ENCODE results near the gene CKAP2L.
"Not testable (repeated sequence)": the region's sequence is repeated elsewhere in the genome, so short reads cannot be mapped to it uniquely, and the experiment has no call there.

The CKAP2L gene

DNA sequence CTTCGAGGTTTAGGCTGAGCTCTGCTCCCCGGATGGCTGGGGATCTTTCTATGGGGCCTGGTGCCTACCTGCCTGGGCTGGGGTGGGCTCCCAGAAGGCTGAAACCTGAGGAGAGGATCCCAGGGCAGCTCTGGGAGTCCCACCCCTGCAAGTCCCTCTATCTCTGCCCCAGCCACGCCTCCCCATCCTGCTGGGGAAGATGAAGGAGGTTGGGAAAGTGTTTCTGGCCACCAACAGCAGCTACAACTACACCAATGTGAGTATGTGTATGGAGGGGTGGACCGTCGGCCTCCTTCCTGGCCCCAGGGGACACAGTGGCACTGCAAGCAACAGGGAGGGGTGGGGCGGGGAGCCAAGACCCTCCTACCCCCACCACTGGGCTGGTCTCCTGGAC is 40.9 kb downstream of the CKAP2L start:
- FAIRE-seq (no peak), DNase-seq (ENCODE audit: insufficient read length) (no peak)
- TF ChIP-seq TAF1 (IDR thresholded peaks at IDR 0.05; ENCODE audit: borderline replicate concordance, low read depth, low read length): no peak
- no peak for TF ChIP-seq POLR2A (IDR thresholded peaks at IDR 0.05; ENCODE audit: low read depth, low read length)
- no peak for TF ChIP-seq POLR2AphosphoS5 (IDR thresholded peaks at IDR 0.05; ENCODE audit: low read depth, low read length)

DNA sequence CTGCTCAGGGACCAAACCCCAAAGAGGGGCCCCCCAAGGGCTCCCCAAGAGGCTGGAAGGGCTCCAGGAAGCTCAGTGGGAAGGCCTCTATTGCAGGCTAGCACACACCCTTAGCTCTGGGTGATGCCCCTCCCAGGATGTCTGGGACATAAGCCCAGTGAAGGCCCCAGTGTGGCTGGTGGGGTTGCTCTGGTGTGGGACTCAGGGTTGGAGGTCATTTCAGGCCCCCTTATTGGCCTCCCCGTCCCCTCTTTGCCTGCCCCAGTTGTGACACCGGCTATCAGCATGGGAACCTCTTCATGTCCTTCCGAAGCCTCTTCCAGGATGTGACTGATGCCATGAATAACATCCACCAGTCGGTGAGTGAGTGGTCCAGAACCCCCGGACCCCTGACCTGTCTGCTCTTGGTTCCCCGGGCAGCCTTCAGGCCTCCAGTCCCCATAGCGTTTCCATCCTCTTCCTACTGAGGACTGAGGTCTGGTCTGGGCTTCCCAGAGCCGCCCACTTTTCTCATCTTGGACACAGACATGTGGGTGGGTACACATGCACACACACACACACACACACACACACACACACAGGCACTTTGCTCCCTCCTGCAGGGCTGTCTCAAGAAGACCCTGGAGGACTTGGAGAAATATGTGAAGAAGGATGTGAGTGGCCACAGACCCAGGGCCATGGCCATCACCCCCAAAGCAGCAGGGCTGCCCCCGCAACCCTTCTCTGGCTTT is 41.4 kb downstream of the CKAP2L start:
- DNase-seq (ENCODE audit: insufficient read length): no peak
- TF ChIP-seq POLR2AphosphoS5 (IDR thresholded peaks at IDR 0.05; ENCODE audit: low read depth, low read length) (no peak), TAF1 (IDR thresholded peaks at IDR 0.05; ENCODE audit: borderline replicate concordance, low read depth, low read length) (no peak), POLR2A (IDR thresholded peaks at IDR 0.05; ENCODE audit: low read depth, low read length) (no peak)
- no peak for FAIRE-seq

DNA sequence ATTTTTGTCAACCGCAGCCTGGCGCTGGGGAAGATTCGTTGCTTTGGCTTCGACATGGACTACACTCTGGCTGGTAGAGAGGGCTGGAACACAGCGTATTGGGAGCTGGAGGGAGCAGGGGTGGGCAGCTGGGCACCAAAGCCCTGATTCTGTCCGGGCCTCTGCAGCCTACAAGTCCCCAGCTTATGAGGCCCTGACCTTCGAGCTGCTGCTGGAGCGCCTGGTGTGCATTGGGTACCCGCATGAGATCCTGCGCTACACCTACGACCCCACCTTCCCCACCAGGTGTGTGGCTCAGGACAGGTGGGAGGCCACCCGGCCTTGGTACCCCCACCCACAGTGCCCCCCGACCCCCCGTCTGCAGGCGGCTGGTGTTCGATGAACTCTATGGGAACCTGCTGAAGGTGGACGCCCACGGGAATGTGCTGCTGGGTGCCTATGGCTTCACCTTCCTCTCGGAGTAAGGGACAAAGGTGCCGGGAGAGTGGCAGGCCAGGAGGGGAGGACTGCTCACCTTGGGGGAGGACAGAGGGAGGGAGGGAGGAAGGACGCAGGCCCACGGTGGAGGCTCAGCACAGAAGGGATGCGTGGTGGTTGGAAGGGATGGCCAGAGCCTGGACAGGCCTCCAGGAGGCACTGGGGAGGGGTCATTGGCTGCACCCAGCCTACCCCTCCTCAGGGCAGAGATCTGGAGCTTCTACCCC is 42.4 kb downstream of the CKAP2L start:
- no peak for FAIRE-seq
- TF ChIP-seq POLR2A (IDR thresholded peaks at IDR 0.05; ENCODE audit: low read depth, low read length) (no peak), POLR2AphosphoS5 (IDR thresholded peaks at IDR 0.05; ENCODE audit: low read depth, low read length) (no peak), TAF1 (IDR thresholded peaks at IDR 0.05; ENCODE audit: borderline replicate concordance, low read depth, low read length) (no peak)
- DNase-seq (ENCODE audit: insufficient read length): no peak

DNA sequence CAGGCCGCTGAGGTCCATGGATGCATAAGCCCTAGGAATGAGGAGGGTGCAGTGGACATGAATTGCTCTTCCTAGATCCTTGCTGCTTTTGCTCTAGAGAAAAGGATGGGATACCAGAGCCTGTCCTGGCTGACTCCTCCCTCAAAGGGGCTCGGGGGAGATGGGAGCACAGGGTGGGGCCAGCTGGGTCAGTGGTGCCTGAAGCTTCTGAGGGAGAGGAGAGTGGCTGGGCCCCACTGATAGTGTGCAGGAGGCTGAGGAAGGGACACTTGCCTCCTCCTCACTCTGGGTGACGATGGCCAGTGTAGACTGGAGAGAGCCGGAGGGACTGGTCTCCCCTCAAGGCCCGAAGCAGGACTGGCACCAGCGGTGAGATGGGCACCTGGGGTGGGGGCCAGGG is 43.6 kb downstream of the CKAP2L start, which contains the start of gene NT5DC4:
Gene NT5DC4 (plus strand): TSS at position 236 of the 400 bp plus-strand sequence. CDS start 60 bp downstream, at position 296.
- no peak for FAIRE-seq
- TF ChIP-seq POLR2A (IDR thresholded peaks at IDR 0.05; ENCODE audit: low read depth, low read length): no peak
- TF ChIP-seq POLR2AphosphoS5 (IDR thresholded peaks at IDR 0.05; ENCODE audit: low read depth, low read length): no peak
- TF ChIP-seq TAF1 (IDR thresholded peaks at IDR 0.05; ENCODE audit: borderline replicate concordance, low read depth, low read length): no peak
- no peak for DNase-seq (ENCODE audit: insufficient read length)

DNA sequence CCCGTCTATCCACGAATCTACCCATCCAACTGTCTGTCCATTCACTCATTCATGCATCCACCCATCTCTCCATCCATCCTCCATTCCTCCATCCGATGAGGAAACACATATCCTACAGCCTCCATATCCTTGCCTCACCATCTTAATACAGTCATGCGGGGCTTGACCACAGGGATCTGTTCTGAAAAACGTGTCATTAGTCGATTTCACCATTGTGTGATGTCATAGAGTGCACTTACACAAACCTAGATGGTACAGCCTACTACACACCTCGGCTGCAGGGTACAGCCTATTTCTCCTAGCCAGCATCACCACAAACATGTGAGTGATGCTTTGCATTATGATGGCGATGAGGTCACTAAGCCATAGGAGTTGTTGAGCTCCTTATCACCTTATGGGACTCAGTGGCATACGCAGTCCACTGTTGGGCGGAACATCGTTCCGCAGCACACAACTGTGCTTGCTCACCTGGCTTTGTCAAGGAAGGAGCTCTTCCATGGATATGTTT is 45.5 kb downstream of the CKAP2L start:
- no peak for FAIRE-seq
- no peak for DNase-seq (ENCODE audit: insufficient read length)
- TF ChIP-seq POLR2A (IDR thresholded peaks at IDR 0.05; ENCODE audit: low read depth, low read length) (no peak), POLR2AphosphoS5 (IDR thresholded peaks at IDR 0.05; ENCODE audit: low read depth, low read length) (no peak), TAF1 (IDR thresholded peaks at IDR 0.05; ENCODE audit: borderline replicate concordance, low read depth, low read length) (no peak)

DNA sequence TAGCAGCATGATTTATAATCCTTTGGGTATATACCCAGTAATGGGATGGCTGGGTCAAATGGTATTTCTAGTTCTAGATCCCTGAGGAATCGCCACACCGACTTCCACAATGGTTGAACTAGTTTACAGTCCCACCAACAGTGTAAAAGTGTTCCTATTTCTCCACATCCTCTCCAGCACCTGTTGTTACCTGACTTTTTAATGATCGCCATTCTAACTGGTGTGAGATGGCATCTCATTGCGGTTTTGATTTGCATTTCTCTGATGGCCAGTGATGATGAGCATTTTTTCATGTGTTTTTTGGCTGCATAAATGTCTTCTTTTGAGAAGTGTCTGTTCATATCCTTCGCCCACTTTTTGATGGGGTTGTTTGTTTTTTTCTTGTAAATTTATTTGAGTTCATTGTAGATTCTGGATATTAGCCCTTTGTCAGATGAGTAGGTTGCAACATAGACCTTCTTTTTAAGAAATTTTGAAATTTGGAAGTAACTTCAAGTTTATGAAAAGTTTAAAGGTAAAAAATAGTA is 47.5 kb downstream of the CKAP2L start:
- not testable (repeated sequence) for FAIRE-seq; DNase-seq (ENCODE audit: insufficient read length)

DNA sequence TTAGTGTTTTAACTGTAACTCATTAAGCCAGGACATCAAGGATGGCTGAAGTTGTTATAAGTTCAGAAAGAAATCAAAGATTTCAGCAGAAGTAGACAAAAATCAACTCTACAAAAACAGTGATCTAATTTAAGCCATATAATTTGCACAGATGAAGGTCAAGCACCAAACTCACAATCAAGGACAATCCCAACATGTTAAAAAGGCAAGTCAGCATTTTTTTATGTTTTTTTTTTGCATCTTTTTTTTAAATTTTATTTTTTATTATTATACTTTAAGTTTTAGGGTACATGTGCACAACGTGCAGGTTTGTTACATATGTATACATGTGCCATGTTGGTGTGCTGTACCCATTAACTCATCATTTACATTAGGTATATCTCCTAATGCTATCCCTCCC is 48.3 kb downstream of the CKAP2L start:
- not testable (repeated sequence) for DNase-seq (ENCODE audit: insufficient read length); FAIRE-seq

DNA sequence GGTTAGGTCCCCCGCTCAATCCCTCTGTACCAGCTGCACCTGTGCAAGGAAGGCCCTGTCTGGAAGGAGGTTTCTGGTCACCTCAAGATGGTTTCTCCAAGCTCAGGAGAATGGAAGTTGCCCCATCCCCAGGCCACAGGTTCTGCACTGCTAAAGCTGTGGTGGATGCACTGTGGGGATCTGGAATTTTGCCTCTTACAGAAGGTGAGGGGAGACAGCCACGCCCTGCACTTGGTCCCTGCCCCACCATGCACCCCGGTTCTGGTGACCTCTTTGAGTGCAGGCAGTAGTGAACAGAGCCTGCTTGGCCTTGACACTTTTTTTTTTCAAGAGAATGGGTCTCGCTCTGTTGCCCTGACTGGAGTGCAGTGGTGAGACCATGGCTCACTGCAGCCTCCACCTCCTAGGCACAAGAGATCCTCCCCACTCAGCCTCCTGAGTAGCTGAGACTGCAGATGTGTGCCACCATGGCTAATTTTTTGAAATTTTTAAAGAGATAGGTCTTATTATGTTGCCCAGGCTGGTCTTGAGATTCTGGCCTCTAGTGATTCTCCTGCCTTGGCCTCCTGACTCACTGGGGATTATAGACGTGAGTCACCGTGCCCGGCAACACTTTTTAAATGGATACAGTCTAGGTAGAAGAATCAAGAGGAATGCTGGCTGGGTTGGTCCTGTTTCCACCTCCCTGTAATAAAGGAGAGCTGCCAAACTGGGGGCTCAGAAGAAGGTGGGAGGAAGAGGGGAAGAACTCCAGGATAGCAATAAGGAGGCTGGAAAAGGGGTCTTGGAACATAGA is 49.4 kb downstream of the CKAP2L start:
- no peak for FAIRE-seq
- no peak for DNase-seq (ENCODE audit: insufficient read length)
- TF ChIP-seq TAF1 (IDR thresholded peaks at IDR 0.05; ENCODE audit: borderline replicate concordance, low read depth, low read length) (no peak), POLR2A (IDR thresholded peaks at IDR 0.05; ENCODE audit: low read depth, low read length) (no peak), POLR2AphosphoS5 (IDR thresholded peaks at IDR 0.05; ENCODE audit: low read depth, low read length) (no peak)

DNA sequence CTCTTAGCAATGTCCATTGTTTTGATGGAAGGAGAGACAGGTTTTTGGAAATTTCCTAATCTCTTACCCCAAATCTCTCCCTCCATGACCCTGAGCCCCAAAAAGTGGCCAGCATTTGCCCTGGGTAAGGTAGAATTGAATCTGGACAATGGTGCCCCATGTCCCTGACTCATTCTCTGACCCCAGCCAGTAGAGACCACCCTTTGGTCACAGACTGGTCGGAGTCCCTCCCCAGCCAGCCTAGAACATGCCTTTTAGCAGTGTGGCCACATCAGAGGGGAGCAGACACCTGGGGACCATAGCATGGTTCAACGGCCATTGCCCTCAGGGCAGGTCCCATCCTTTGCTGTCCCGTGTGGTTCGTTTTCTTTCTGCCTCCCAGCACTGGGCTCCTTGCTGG is 50.1 kb downstream of the CKAP2L start:
- no peak for DNase-seq (ENCODE audit: insufficient read length)
- FAIRE-seq: no peak
- TF ChIP-seq POLR2A (IDR thresholded peaks at IDR 0.05; ENCODE audit: low read depth, low read length) (no peak), TAF1 (IDR thresholded peaks at IDR 0.05; ENCODE audit: borderline replicate concordance, low read depth, low read length) (no peak), POLR2AphosphoS5 (IDR thresholded peaks at IDR 0.05; ENCODE audit: low read depth, low read length) (no peak)

DNA sequence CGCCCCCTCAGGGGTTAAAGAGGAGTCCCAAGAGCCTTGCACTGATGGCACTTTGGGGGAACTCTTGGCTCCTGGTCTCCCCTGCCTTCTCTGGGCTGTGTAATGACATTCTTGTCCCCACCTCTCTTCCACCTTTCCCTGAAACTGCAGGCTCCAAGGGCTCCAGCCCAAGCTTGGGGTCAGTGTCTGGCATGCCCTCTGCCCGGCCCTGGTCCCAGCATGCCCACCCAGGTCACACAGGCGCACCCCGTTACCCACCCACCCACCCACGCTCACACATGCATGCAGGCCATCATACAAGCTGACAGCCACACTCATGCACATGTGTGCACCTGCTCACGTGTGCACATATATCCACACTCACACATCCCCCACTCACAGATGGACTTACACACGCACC is 50.5 kb downstream of the CKAP2L start:
- TF ChIP-seq POLR2A (IDR thresholded peaks at IDR 0.05; ENCODE audit: low read depth, low read length) (no peak), TAF1 (IDR thresholded peaks at IDR 0.05; ENCODE audit: borderline replicate concordance, low read depth, low read length) (no peak), POLR2AphosphoS5 (IDR thresholded peaks at IDR 0.05; ENCODE audit: low read depth, low read length) (no peak)
- DNase-seq (ENCODE audit: insufficient read length) (no peak), FAIRE-seq (no peak)

DNA sequence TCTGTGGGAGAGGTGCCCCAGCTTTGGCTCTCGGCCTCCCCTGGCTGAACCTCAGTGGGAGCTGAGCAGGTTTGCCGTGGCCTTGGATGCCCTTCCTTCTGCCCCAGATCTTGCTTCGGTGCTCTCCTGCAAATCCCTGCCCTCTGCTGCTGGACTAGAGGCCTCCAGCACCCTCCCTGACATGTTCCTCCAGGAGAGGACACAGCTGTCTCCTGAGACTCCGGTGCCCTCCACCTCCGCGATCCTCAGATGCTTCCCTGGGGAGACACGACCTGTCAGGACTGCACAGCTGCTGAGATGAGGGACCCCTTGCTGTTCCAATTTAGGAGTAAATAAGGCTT is 50.9 kb downstream of the CKAP2L start:
- no peak for TF ChIP-seq TAF1 (IDR thresholded peaks at IDR 0.05; ENCODE audit: borderline replicate concordance, low read depth, low read length)
- no peak for TF ChIP-seq POLR2A (IDR thresholded peaks at IDR 0.05; ENCODE audit: low read depth, low read length)
- TF ChIP-seq POLR2AphosphoS5 (IDR thresholded peaks at IDR 0.05; ENCODE audit: low read depth, low read length): no peak
- DNase-seq (ENCODE audit: insufficient read length) (no peak), FAIRE-seq (no peak)

Data from GM12892 (cell line).